Subcutaneous adipose tissue (tissue), 4 donors: Measurements from ENCODE around the gene CNTN1. TPM values are rescaled to one million over a fixed set of nuclear protein-coding genes. Genes with fewer than 3 reads are reported as not detected.

Experiments
- CTCF ChIP-seq: fragments of 450-650 bp; IDR thresholded peaks from one replicate; pipeline ENCODE4 v1.5.1; 2016; ENCODE audit warnings: low read depth, mild to moderate bottlenecking, control low read depth, antibody characterized with exemption, moderate library complexity
- total RNA-seq, 4 donors: library from RNA; depleted of rRNA; stranded (reverse); fragments of >200 nt; gene quantifications; one replicate each; pipeline ENCODE4 v1.1.0, GENCODE V29; 2016

Gene CNTN1
- total RNA-seq, 4 donors from 2014 or later = 0.57 to 2.2 (median 1.0) TPM

- TF ChIP-seq CTCF = no peak
These were observed 260.8 kb downstream of the CNTN1 start for GRCh38 chr12:40953076-40953475.

- no peak for TF ChIP-seq CTCF
These were observed 265.2 kb downstream of the CNTN1 start for GRCh38 chr12:40957417-40957816.

GRCh38 chr12:40959041-40959440 is 266.8 kb downstream of the CNTN1 start:
- no peak for TF ChIP-seq CTCF

- TF ChIP-seq CTCF = no peak
These were observed 271.5 kb downstream of the CNTN1 start for GRCh38 chr12:40963751-40964150.

GRCh38 chr12:40969796-40970195 is 277.6 kb downstream of the CNTN1 start:
- TF ChIP-seq CTCF = no peak

- no peak for TF ChIP-seq CTCF
These were observed 278.2 kb downstream of the CNTN1 start for GRCh38 chr12:40970320-40970907.

- TF ChIP-seq CTCF = no peak
These were observed 279.7 kb downstream of the CNTN1 start for GRCh38 chr12:40971911-40972310.

- no peak for TF ChIP-seq CTCF
These were observed 284.3 kb downstream of the CNTN1 start for GRCh38 chr12:40976546-40976945.
